Trophoblast cell (in vitro differentiated cells and primary cell): ENCODE measurements around the gene TIGD7.

ENCODE experiments used
- DNase-seq, 2 donors: peaks; one replicate each; pipeline ENCODE4 v3.0.0-alpha.2; 2016
- H2AFZ ChIP-seq: 2 replicates; pipeline ENCODE4 v1.6.1; 2013; ENCODE audit warnings: low read length, moderate library complexity, mild to moderate bottlenecking; ENCODE audit not compliant: insufficient read depth, poor library complexity
- H2AK5ac ChIP-seq: 2 replicates; pipeline ENCODE4 v1.6.1; 2013; ENCODE audit warnings: mild to moderate bottlenecking, low read length
- H2BK120ac ChIP-seq: 2 replicates; pipeline ENCODE4 v1.6.1; 2013; ENCODE audit warnings: low read length, mild to moderate bottlenecking, moderate library complexity; ENCODE audit not compliant: insufficient read depth, poor library complexity
- H2BK12ac ChIP-seq: 2 replicates; pipeline ENCODE4 v1.6.1; 2013; ENCODE audit warnings: mild to moderate bottlenecking, low read length, moderate library complexity
- H2BK5ac ChIP-seq: 2 replicates; pipeline ENCODE4 v1.6.1; 2013; ENCODE audit warnings: low read length, low read depth, moderate library complexity, mild to moderate bottlenecking; ENCODE audit not compliant: poor library complexity
- H3K14ac ChIP-seq: 2 replicates; pipeline ENCODE4 v1.6.1; 2013; ENCODE audit warnings: mild to moderate bottlenecking, low read length
- H3K18ac ChIP-seq: 2 replicates; pipeline ENCODE4 v1.6.1; 2013; ENCODE audit warnings: mild to moderate bottlenecking, low read length
- H3K23ac ChIP-seq: 2 replicates; pipeline ENCODE4 v1.6.1; 2013; ENCODE audit warnings: low read length
- H3K27ac ChIP-seq: 2 replicates; pipeline ENCODE4 v1.5.1; 2013; ENCODE audit warnings: low read depth, mild to moderate bottlenecking, inconsistent platforms, low read length, moderate library complexity
- H3K27me3 ChIP-seq: 2 replicates; pipeline ENCODE4 v1.6.1; 2013; ENCODE audit warnings: inconsistent platforms, mild to moderate bottlenecking, low read length, moderate library complexity; ENCODE audit not compliant: insufficient read depth
- H3K36me3 ChIP-seq, 2 experiments: 1 replicate in 1 of 2; 2 replicates in 1 of 2; pipeline ENCODE4 v1.6.1; 2013; ENCODE audit warnings: low read length in 2 of 2, mild to moderate bottlenecking in 2 of 2, moderate library complexity in 1 of 2; ENCODE audit not compliant: insufficient read depth in 2 of 2, control insufficient read depth in 1 of 2
- H3K4ac ChIP-seq: 2 replicates; pipeline ENCODE4 v1.6.1; 2013; ENCODE audit warnings: low read depth, mild to moderate bottlenecking, low read length, moderate library complexity
- H3K4me1 ChIP-seq, 2 experiments: 1 replicate in 1 of 2; 2 replicates in 1 of 2; pipeline ENCODE4 v1.6.1; 2013; ENCODE audit warnings: low read length in 2 of 2, mild to moderate bottlenecking in 2 of 2, moderate library complexity in 1 of 2; ENCODE audit not compliant: insufficient read depth in 2 of 2, control insufficient read depth in 1 of 2
- H3K4me2 ChIP-seq: 2 replicates; pipeline ENCODE4 v1.6.1; 2013; ENCODE audit warnings: inconsistent platforms, mild to moderate bottlenecking, low read length, moderate library complexity
- H3K4me3 ChIP-seq: 2 replicates; pipeline ENCODE4 v1.5.1; 2013; ENCODE audit warnings: mild to moderate bottlenecking, low read depth, low read length, inconsistent platforms
- H3K79me1 ChIP-seq: one replicate; pipeline ENCODE4 v1.6.1; 2013; ENCODE audit warnings: low read length
- H3K79me2 ChIP-seq: 2 replicates; pipeline ENCODE4 v1.6.1; 2013; ENCODE audit warnings: low read length, mild to moderate bottlenecking; ENCODE audit not compliant: control insufficient read depth, insufficient read depth, poor library complexity
- H3K9ac ChIP-seq: 2 replicates; pipeline ENCODE4 v1.6.1; 2013; ENCODE audit warnings: mild to moderate bottlenecking, low read length
- H3K9me3 ChIP-seq: 2 replicates; pipeline ENCODE4 v1.6.1; 2013; ENCODE audit warnings: low read depth, mild to moderate bottlenecking, control low read depth, inconsistent platforms, low read length; ENCODE audit not compliant: insufficient read depth
- H4K12ac ChIP-seq: 2 replicates; pipeline ENCODE4 v1.6.1; 2013; ENCODE audit warnings: low read depth, mild to moderate bottlenecking, low read length, moderate library complexity
- H4K8ac ChIP-seq: 2 replicates; pipeline ENCODE4 v1.6.1; 2013; ENCODE audit warnings: low read depth, mild to moderate bottlenecking, low read length, moderate library complexity
- H4K91ac ChIP-seq: one replicate; pipeline ENCODE4 v1.6.1; 2013; ENCODE audit warnings: low read depth, mild to moderate bottlenecking, low read length, moderate library complexity
- WGBS: extraction: QIAGEN DNeasy Blood & Tissue Kit; methylation state at CpG from one replicate; pipeline ENCODE4 v1.1.7; 2013; ENCODE audit warnings: missing lambda C conversion rate; ENCODE audit not compliant: insufficient read length, insufficient coverage; ENCODE audit errors: extremely low coverage; 5-methylcytosine and 5-hydroxymethylcytosine counted together

The TIGD7 gene

DNA sequence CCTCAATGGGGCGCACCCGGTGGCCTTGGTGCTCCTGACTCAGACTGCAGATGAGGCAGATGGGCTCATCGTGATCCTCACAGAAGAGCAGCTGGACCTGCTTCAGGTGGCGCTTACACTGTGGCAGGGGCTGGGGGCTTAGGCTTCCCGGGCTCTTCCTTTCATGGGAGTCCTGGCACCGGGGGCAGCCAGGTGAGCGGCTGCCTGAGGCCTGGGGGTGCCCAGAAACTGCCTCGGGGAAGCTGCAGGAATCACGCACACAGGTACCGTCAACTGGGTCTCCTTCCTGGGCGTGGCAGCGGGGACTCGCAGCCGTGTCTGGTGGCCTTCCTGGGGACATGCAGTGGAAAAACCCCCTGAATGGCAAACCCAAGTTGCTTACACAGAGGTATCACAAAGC lies 55.8 kb downstream of the TIGD7 start:
- peaks cover 48% of the 10 kb centered on the region for H3K9me3 ChIP-seq
- H2BK12ac ChIP-seq, result no peak overlapping the region
- no peaks in the 10 kb centered on the region for H3K36me3 ChIP-seq
- H2BK5ac ChIP-seq, result no peak overlapping the region
- no peak overlapping the region for H3K14ac ChIP-seq
- H3K79me2 ChIP-seq, result no peaks in the 10 kb centered on the region
- no peak for DNase-seq
- no peak overlapping the region for H3K9ac ChIP-seq
- no peak overlapping the region for H4K91ac ChIP-seq
- H3K4me1 ChIP-seq, result no peaks in the 10 kb centered on the region
- H2AK5ac ChIP-seq, result no peak overlapping the region
- no peak overlapping the region for H4K8ac ChIP-seq
- H3K4me3 ChIP-seq, result no peak overlapping the region
- H3K79me1 ChIP-seq, result no peaks in the 10 kb centered on the region
- no peak overlapping the region for H3K4ac ChIP-seq
- H3K27me3 ChIP-seq, result no peaks in the 10 kb centered on the region
- no peak overlapping the region for H2BK120ac ChIP-seq
- no peak overlapping the region for H3K23ac ChIP-seq
- no CpG with 5 or more reads among the region's 14 CpGs for WGBS
- H2AFZ ChIP-seq, result no peak overlapping the region
- H3K4me2 ChIP-seq, result no peak overlapping the region
- no peak overlapping the region for H3K27ac ChIP-seq
- H4K12ac ChIP-seq, result no peak overlapping the region
- no peak overlapping the region for H3K18ac ChIP-seq

GRCh38 chr16:3249020-3249419 lies 56.2 kb downstream of the TIGD7 start:
- Histone ChIP-seq H2AK5ac (no peak overlapping the region), H4K8ac (no peak overlapping the region), H2BK5ac (no peak overlapping the region), H3K36me3 (no peaks in the 10 kb centered on the region), H3K23ac (no peak overlapping the region), H3K27me3 (no peaks in the 10 kb centered on the region), H3K4me2 (no peak overlapping the region), H3K79me2 (no peaks in the 10 kb centered on the region), H3K14ac (no peak overlapping the region), H2BK12ac (no peak overlapping the region), H2BK120ac (no peak overlapping the region), H3K18ac (no peak overlapping the region), H4K91ac (no peak overlapping the region), H3K9me3 (peaks cover 47% of the 10 kb centered on the region), H3K9ac (no peak overlapping the region), H2AFZ (no peak overlapping the region), H3K27ac (no peak overlapping the region), H3K4ac (no peak overlapping the region), H4K12ac (no peak overlapping the region), H3K4me1 (no peaks in the 10 kb centered on the region), H3K79me1 (no peaks in the 10 kb centered on the region), H3K4me3 (no peak overlapping the region)
- no peak for DNase-seq
- no CpG with 5 or more reads among the region's 1 CpG for WGBS
